ENCODE data around the gene MNX1.
A peak's percentile ranks its signal among the peaks of the same experiment; 100 is the strongest.

Gene MNX1

GRCh38 chr7:157027568-157028198 lies 17.2 kb upstream of the MNX1 start:
- no peak for DNase-seq (ENCODE audit: extremely low spot score)

DNA sequence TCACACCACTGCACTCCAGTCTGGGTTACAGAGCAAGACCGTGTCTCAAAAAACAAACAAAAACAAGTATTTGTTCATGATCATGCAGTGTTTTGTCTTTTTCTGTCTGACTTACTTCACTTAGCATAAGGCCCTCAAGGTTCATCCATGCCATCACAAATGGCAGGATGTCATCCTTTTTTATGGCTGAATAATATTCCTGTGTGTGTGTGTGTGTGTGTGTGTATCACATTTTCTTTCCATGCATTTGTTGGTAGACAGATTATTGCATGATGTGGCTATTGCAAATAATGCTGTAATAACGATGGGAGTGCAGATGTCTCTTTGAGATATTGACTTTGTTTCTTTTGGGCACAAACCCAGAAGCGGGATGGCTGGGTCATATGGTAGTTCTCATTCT lies 14.3 kb upstream of the MNX1 start:
- CTCF ChIA-PET = no interaction called here
- TF ChIP-seq BHLHE40 (IDR thresholded peaks at IDR 0.05; ENCODE audit: borderline replicate concordance) (no peak), TARDBP (IDR thresholded peaks at IDR 0.05) (no peak), ELF4 (IDR thresholded peaks at IDR 0.05) (no peak), L3MBTL2 (conservative IDR thresholded peaks at IDR 0.05) (no peak), LEF1 (IDR thresholded peaks at IDR 0.05; ENCODE audit: borderline replicate concordance) (no peak), FOXM1 (IDR thresholded peaks at IDR 0.05; ENCODE audit: borderline replicate concordance) (no peak), ARNT (IDR thresholded peaks at IDR 0.05) (no peak), PKNOX1 (IDR thresholded peaks at IDR 0.05) (no peak), SUZ12 (IDR thresholded peaks at IDR 0.05) (no peak), SP1 (IDR thresholded peaks at IDR 0.05) (no peak), NFRKB (IDR thresholded peaks at IDR 0.05) (no peak), FOXK2 (IDR thresholded peaks at IDR 0.05) (no peak), CTBP1 (IDR thresholded peaks at IDR 0.05; ENCODE audit: borderline replicate concordance) (no peak), FOXA1 (IDR thresholded peaks at IDR 0.05) (no peak), HDGF (IDR thresholded peaks at IDR 0.05; ENCODE audit: borderline replicate concordance) (no peak), ZNF384 (IDR thresholded peaks at IDR 0.05) (no peak)
- no peak for DNase-seq (ENCODE audit: extremely low spot score)
- POLR2A ChIA-PET = interaction anchor here (1.0 kb wide), 1 partner anchor 10 kb away, joined by 3 read pairs; no protein-coding TSS in a partner anchor

More at GRCh38 chr7:157027568-157028198, 17.2 kb upstream of the MNX1 start:
- TF ChIP-seq ELF4 (IDR thresholded peaks at IDR 0.05) = no peak
- TF ChIP-seq NFRKB (IDR thresholded peaks at IDR 0.05) = no peak
- no peak for TF ChIP-seq FOXA1 (IDR thresholded peaks at IDR 0.05)
- TF ChIP-seq HDGF (IDR thresholded peaks at IDR 0.05; ENCODE audit: borderline replicate concordance) = no peak
- TF ChIP-seq LEF1 (IDR thresholded peaks at IDR 0.05; ENCODE audit: borderline replicate concordance) = no peak
- TF ChIP-seq SP1 (IDR thresholded peaks at IDR 0.05) = no peak
- no peak for TF ChIP-seq BHLHE40 (IDR thresholded peaks at IDR 0.05; ENCODE audit: borderline replicate concordance)
- TF ChIP-seq CTBP1 (IDR thresholded peaks at IDR 0.05; ENCODE audit: borderline replicate concordance) = no peak
- no peak for TF ChIP-seq ZNF384 (IDR thresholded peaks at IDR 0.05)
- TF ChIP-seq FOXK2 (IDR thresholded peaks at IDR 0.05) = no peak
- ChIA-PET POLR2A (interaction anchor here (0.7 to 2.5 kb wide), 3 partner anchors 9 to 17 kb away, joined by 3 to 9 read pairs (median 5); partner anchors contain the start of gene MNX1), CTCF (interaction anchor here (0.7 kb wide), 1 partner anchor 9 kb away, joined by 3 read pairs; no protein-coding TSS in a partner anchor)

DNA sequence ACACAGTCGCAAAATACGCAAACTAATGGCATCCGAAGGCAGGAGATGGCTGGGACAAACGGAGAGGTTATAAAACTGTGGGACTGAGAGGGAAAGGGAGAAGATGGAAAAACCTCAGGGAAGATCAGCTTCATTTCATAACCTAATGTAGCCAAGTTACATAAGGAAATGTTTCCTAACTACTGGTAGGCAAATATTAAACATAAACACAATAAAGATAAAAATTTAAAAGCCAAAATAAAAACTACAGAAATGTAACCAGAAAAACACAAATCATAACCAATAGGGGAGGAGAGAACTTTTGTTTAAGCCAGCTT lies 13.1 kb upstream of the MNX1 start:
- ChIA-PET POLR2A (interaction anchor here (2.3 kb wide), 1 partner anchor 13 kb away, joined by 15 read pairs; the partner anchor contains the start of gene MNX1), CTCF (interaction anchor here (0.6 kb wide), 2 partner anchors 10 to 49 kb away, joined by 3 to 4 read pairs; no protein-coding TSS in a partner anchor)
- DNase-seq (ENCODE audit: extremely low spot score) = no peak
- TF ChIP-seq ZNF384 (IDR thresholded peaks at IDR 0.05) (no peak), NFRKB (IDR thresholded peaks at IDR 0.05) (no peak), HDGF (IDR thresholded peaks at IDR 0.05; ENCODE audit: borderline replicate concordance) (no peak), L3MBTL2 (conservative IDR thresholded peaks at IDR 0.05) (no peak), CTBP1 (IDR thresholded peaks at IDR 0.05; ENCODE audit: borderline replicate concordance) (no peak), SUZ12 (IDR thresholded peaks at IDR 0.05) (no peak), FOXK2 (IDR thresholded peaks at IDR 0.05) (no peak), SP1 (IDR thresholded peaks at IDR 0.05) (no peak), LEF1 (IDR thresholded peaks at IDR 0.05; ENCODE audit: borderline replicate concordance) (no peak), FOXA1 (IDR thresholded peaks at IDR 0.05) (no peak), BHLHE40 (IDR thresholded peaks at IDR 0.05; ENCODE audit: borderline replicate concordance) (no peak), ARNT (IDR thresholded peaks at IDR 0.05) (no peak), FOXM1 (IDR thresholded peaks at IDR 0.05; ENCODE audit: borderline replicate concordance) (no peak), TARDBP (IDR thresholded peaks at IDR 0.05) (no peak), PKNOX1 (IDR thresholded peaks at IDR 0.05) (no peak), ELF4 (IDR thresholded peaks at IDR 0.05) (no peak)

DNA sequence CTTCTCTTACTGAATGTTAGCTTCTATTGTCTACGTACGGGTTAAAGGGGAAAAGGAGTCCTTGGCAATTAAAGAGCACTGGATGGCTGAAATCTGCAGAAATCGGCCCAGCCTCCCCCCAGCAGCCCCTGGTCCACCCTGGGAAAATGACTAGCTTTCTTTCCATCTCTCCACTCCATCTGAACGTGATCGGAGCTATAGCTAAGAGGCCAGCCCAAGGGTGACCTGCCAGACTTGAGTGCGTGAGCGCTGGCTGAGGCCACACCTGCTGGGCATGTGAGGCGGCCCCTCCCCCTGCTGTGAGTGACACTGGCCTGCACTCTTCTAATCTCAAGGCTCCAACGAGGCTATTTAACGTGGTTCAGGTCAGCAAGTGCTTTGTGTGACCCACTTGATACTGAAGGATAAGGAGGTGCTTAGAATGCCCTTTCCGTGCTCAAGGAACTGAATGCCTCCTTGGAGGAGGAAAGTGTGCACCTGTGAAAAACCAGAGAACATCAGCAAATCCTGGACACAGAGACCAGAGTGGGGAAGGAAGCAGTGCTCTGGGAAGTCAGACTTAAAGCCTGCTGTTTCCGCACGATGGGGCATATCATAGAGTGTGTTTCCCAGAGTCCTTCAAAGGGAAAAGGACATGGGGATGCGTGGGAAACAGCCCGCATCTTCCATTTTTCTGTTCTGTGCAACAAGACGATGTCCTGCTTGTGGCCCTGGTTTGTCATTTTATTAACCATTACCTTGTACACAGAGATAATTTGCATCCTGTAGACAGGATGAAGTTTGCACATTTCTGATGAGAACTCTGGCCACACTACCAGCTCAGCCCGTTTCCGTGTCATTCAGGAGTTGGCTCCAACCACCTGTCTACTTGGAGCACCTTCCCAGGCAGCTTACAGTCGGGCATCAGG lies 12.5 kb upstream of the MNX1 start:
- ChIA-PET POLR2A (interaction anchor here (1.3 to 2.3 kb wide), 3 partner anchors 9 to 18 kb away, joined by 4 to 15 read pairs (median 4); partner anchors contain the start of gene MNX1), CTCF (no interaction called here)
- TF ChIP-seq FOXM1 (IDR thresholded peaks at IDR 0.05; ENCODE audit: borderline replicate concordance) = no peak
- TF ChIP-seq FOXK2 (IDR thresholded peaks at IDR 0.05) = no peak
- no peak for TF ChIP-seq HDGF (IDR thresholded peaks at IDR 0.05; ENCODE audit: borderline replicate concordance)
- no peak for TF ChIP-seq NFRKB (IDR thresholded peaks at IDR 0.05)
- peak; percentile 86 for TF ChIP-seq PKNOX1 (IDR thresholded peaks at IDR 0.05)
- TF ChIP-seq BHLHE40 (IDR thresholded peaks at IDR 0.05; ENCODE audit: borderline replicate concordance) = no peak
- no peak for DNase-seq (ENCODE audit: extremely low spot score)

GRCh38 chr7:157021871-157022680 lies 11.6 kb upstream of the MNX1 start:
- no peak for TF ChIP-seq L3MBTL2 (conservative IDR thresholded peaks at IDR 0.05)
- TF ChIP-seq PKNOX1 (IDR thresholded peaks at IDR 0.05) = no peak
- no peak for TF ChIP-seq ZNF384 (IDR thresholded peaks at IDR 0.05)
- POLR2A ChIA-PET = interaction anchor here (1.3 to 2.3 kb wide), 3 partner anchors 8 to 19 kb away, joined by 4 to 15 read pairs (median 4); partner anchors contain the start of gene MNX1
- DNase-seq (ENCODE audit: extremely low spot score) = no peak
- CTCF ChIA-PET = no interaction called here
